HL-60 (cell line): ENCODE measurements around the gene ABCG1.
"Not testable (repeated sequence)": the region's sequence is repeated elsewhere in the genome, so short reads cannot be mapped to it uniquely, and the experiment has no call there.

Source experiments
- DNase-seq, 2 experiments: peaks; one replicate each; pipeline ENCODE4 v3.0.0-alpha.2; 2010 to 2020; ENCODE audit warnings: low read depth in 1 of 2, low spot score in 1 of 2
- H3K27ac ChIP-seq: fragments of 250-450 bp; sonication (Bioruptor Pico); replicated peaks from 2 replicates; pipeline ENCODE4 v1.5.1; 2020; ENCODE audit warnings: mild to moderate bottlenecking, moderate library complexity
- H3K27me3 ChIP-seq: fragments of 250-450 bp; sonication (Bioruptor Pico); 2 replicates; pipeline ENCODE4 v1.5.1; 2021; ENCODE audit warnings: mild to moderate bottlenecking, moderate library complexity; ENCODE audit not compliant: insufficient read depth, poor library complexity, severe bottlenecking
- H3K4me3 ChIP-seq: replicated peaks from 2 replicates; pipeline ENCODE4 v1.5.1; 2011; ENCODE audit warnings: mild to moderate bottlenecking, control low read depth, low read length; ENCODE audit not compliant: insufficient read depth
- CTCF ChIP-seq: IDR thresholded peaks from one replicate; pipeline ENCODE4 v1.5.1; 2011; ENCODE audit warnings: low read length, control low read depth, inconsistent platforms; ENCODE audit not compliant: insufficient read depth
- GABPA ChIP-seq: IDR thresholded peaks from 2 replicates; pipeline ENCODE4 v1.6.1; 2012; ENCODE audit warnings: low read depth
- POLR2AphosphoS5 ChIP-seq: IDR thresholded peaks from 2 replicates; pipeline ENCODE4 v1.6.1; 2012; ENCODE audit warnings: low read depth
- SPI1 ChIP-seq: IDR thresholded peaks from 2 replicates; pipeline ENCODE4 v1.6.1; 2012; ENCODE audit warnings: low read depth, mild to moderate bottlenecking, borderline replicate concordance
- TF ChIP-seq, protein P1 (sequence below): IDR thresholded peaks from 2 replicates; pipeline ENCODE4 v1.6.1; 2012; ENCODE audit warnings: low read depth; ENCODE audit not compliant: insufficient replicate concordance

Gene ABCG1

DNA sequence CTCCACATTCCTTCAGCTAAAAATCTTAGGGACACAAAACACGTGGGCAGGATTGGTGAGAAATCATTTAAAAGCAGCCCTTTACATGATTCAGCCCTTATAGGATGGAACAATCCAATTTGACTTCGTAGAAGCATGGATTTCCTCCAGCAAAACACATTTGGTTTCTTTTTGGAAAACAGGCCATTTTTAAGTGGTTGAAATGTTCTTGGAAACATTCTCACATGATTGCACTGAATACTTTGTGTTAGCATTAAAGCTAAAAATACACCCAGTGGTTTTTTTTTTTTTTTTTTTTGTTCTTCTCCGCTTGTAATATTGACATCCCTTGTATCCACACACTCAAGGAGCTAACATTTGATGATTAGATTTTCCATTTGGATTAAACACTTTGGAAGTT lies 42.1 kb upstream of the ABCG1 start:
- no peak for TF ChIP-seq SPI1
- TF ChIP-seq GABPA = no peak
- no peak for TF ChIP-seq CTCF
- TF ChIP-seq POLR2AphosphoS5 = no peak
- TF ChIP-seq, protein P1, sequence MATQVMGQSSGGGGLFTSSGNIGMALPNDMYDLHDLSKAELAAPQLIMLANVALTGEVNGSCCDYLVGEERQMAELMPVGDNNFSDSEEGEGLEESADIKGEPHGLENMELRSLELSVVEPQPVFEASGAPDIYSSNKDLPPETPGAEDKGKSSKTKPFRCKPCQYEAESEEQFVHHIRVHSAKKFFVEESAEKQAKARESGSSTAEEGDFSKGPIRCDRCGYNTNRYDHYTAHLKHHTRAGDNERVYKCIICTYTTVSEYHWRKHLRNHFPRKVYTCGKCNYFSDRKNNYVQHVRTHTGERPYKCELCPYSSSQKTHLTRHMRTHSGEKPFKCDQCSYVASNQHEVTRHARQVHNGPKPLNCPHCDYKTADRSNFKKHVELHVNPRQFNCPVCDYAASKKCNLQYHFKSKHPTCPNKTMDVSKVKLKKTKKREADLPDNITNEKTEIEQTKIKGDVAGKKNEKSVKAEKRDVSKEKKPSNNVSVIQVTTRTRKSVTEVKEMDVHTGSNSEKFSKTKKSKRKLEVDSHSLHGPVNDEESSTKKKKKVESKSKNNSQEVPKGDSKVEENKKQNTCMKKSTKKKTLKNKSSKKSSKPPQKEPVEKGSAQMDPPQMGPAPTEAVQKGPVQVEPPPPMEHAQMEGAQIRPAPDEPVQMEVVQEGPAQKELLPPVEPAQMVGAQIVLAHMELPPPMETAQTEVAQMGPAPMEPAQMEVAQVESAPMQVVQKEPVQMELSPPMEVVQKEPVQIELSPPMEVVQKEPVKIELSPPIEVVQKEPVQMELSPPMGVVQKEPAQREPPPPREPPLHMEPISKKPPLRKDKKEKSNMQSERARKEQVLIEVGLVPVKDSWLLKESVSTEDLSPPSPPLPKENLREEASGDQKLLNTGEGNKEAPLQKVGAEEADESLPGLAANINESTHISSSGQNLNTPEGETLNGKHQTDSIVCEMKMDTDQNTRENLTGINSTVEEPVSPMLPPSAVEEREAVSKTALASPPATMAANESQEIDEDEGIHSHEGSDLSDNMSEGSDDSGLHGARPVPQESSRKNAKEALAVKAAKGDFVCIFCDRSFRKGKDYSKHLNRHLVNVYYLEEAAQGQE = no peak
- DNase-seq = no peak
- no peak overlapping the region for H3K4me3 ChIP-seq
- H3K27ac ChIP-seq = no peak overlapping the region
- no peaks in the 10 kb centered on the region for H3K27me3 ChIP-seq

GRCh38 chr21:42179316-42179715 lies 39.6 kb upstream of the ABCG1 start:
- H3K27ac ChIP-seq = no peak overlapping the region
- no peak overlapping the region for H3K4me3 ChIP-seq
- TF ChIP-seq, protein P1 = no peak
- no peak for TF ChIP-seq CTCF
- TF ChIP-seq GABPA = no peak
- no peak for TF ChIP-seq SPI1
- no peak for TF ChIP-seq POLR2AphosphoS5
- no peak for DNase-seq
- H3K27me3 ChIP-seq = no peaks in the 10 kb centered on the region

GRCh38 chr21:42180001-42180400 lies 38.9 kb upstream of the ABCG1 start:
- not testable (repeated sequence) for DNase-seq, H3K27me3 ChIP-seq, H3K4me3 ChIP-seq, H3K27ac ChIP-seq

- no peak for DNase-seq
- TF ChIP-seq SPI1 (no peak), POLR2AphosphoS5 (no peak), CTCF (no peak), GABPA (no peak)
- TF ChIP-seq, protein P1 = no peak
- no peak overlapping the region for H3K4me3 ChIP-seq
- H3K27me3 ChIP-seq = no peaks in the 10 kb centered on the region
- no peak overlapping the region for H3K27ac ChIP-seq
These were observed 36.1 kb upstream of the ABCG1 start for GRCh38 chr21:42182713-42183371.
